Muscle of leg (tissue), 11 donors: ENCODE results near the gene SLC25A46. TPM values are rescaled to one million over a fixed set of nuclear protein-coding genes. Genes with fewer than 3 reads are reported as not detected.
A peak's percentile ranks its signal among the peaks of the same experiment; 100 is the strongest.
"Not testable (repeated sequence)": the region's sequence is repeated elsewhere in the genome, so short reads cannot be mapped to it uniquely, and the experiment has no call there.

Experiments used
- DNase-seq: peaks from one replicate; pipeline ENCODE4 v3.0.0; 2013
- H3K27ac ChIP-seq: one replicate; pipeline ENCODE4 v1.5.1; 2013; ENCODE audit warnings: mild to moderate bottlenecking, low read length, control low read depth
- H3K27me3 ChIP-seq: one replicate; pipeline ENCODE4 v1.6.1; 2013; ENCODE audit warnings: low read length; ENCODE audit not compliant: control insufficient read depth, insufficient read depth
- H3K36me3 ChIP-seq: one replicate; pipeline ENCODE4 v1.6.1; 2013; ENCODE audit warnings: low read length; ENCODE audit not compliant: control insufficient read depth, insufficient read depth
- H3K4me1 ChIP-seq: one replicate; pipeline ENCODE4 v1.6.1; 2013; ENCODE audit warnings: low read length; ENCODE audit not compliant: control insufficient read depth, insufficient read depth
- H3K4me3 ChIP-seq: one replicate; pipeline ENCODE4 v1.5.1; 2013; ENCODE audit warnings: low read length, control low read depth
- H3K9me3 ChIP-seq: replicated peaks from 2 replicates; pipeline ENCODE4 v1.6.1; 2013; ENCODE audit warnings: low read depth, low read length; ENCODE audit not compliant: control insufficient read depth
- WGBS: methylation state at CpG from one replicate; pipeline ENCODE4 v1.1.5; 2013; ENCODE audit warnings: missing lambda C conversion rate; ENCODE audit not compliant: insufficient coverage; 5-methylcytosine and 5-hydroxymethylcytosine counted together
- polyA plus RNA-seq, 8 donors: library from polyadenylated mRNA; unstranded; fragments of 120-200 nt; gene quantifications; one replicate each; pipeline versions ENCODE4 v1.2.1 to v1.2.3, GENCODE V29; 2013; ENCODE audit warnings: inconsistent platforms in 1 of 8, low replicate concordance in 1 of 8; ENCODE audit not compliant: insufficient read length in 8 of 8, insufficient read depth in 1 of 8
- total RNA-seq: library from RNA; stranded (reverse); fragments of 120-200 nt; gene quantifications from one replicate; pipeline ENCODE4 v1.2.4, GENCODE V29; 2013

SLC25A46 gene
- total and polyA plus RNA-seq, 9 donors, result 23.5 to 40.2 (median 33.9) TPM

- Histone ChIP-seq H3K36me3 (no peaks in the 10 kb centered on the region), H3K4me1 (no peaks in the 10 kb centered on the region), H3K9me3 (no peaks in the 10 kb centered on the region), H3K27me3 (no peaks in the 10 kb centered on the region), H3K4me3 (no peak overlapping the region), H3K27ac (no peak overlapping the region)
- no CpG with 5 or more reads among the region's 5 CpGs for WGBS
- DNase-seq, result no peak
Observed at GRCh38 chr5:110716247-110717245, 22.3 kb upstream of the SLC25A46 start.

GRCh38 chr5:110718311-110718710 is 20.5 kb upstream of the SLC25A46 start:
- Histone ChIP-seq H3K9me3 (no peaks in the 10 kb centered on the region), H3K4me3 (no peak overlapping the region), H3K27ac (no peak overlapping the region), H3K4me1 (no peaks in the 10 kb centered on the region), H3K36me3 (no peaks in the 10 kb centered on the region), H3K27me3 (no peaks in the 10 kb centered on the region)
- no CpG with 5 or more reads among the region's 2 CpGs for WGBS
- DNase-seq, result no peak

GRCh38 chr5:110726249-110727024 is 12.4 kb upstream of the SLC25A46 start, which contains the start of gene TMEM232:
Gene TMEM232 (minus strand): TSS chr5:110726671. CDS start chr5:110667352, 59,319 bp downstream.
- no peaks in the 10 kb centered on the region for H3K9me3 ChIP-seq
- H3K4me1 ChIP-seq, result no peaks in the 10 kb centered on the region
- H3K27ac ChIP-seq, result no peak within 1 kb of the TSS
- H3K27me3 ChIP-seq, result no peaks in the 10 kb centered on the region
- H3K4me3 ChIP-seq, result peak within 1 kb of the TSS; percentile 28
- peak; percentile 73 for DNase-seq
- H3K36me3 ChIP-seq, result no peaks in the 10 kb centered on the region
- WGBS, result 60% methylated on average over 3 of the region's 17 CpGs

- H3K4me1 ChIP-seq, result no peaks in the 10 kb centered on the region
- DNase-seq, result no peak
- H3K36me3 ChIP-seq, result no peaks in the 10 kb centered on the region
- H3K27ac ChIP-seq, result no peak overlapping the region
- H3K4me3 ChIP-seq, result peak overlapping the region; percentile 28
- WGBS, result no CpG with 5 or more reads among the region's 5 CpGs
- H3K27me3 ChIP-seq, result no peaks in the 10 kb centered on the region
- no peaks in the 10 kb centered on the region for H3K9me3 ChIP-seq
Observed at GRCh38 chr5:110727025-110727314, 11.8 kb upstream of the SLC25A46 start.

GRCh38 chr5:110731499-110731898 is 7.3 kb upstream of the SLC25A46 start:
- 90% methylated on average over 1 of the region's 2 CpGs for WGBS
- not testable (repeated sequence) for H3K4me1 ChIP-seq

GRCh38 chr5:110734101-110734500 is 4.7 kb upstream of the SLC25A46 start:
- no peaks in the 10 kb centered on the region for H3K27me3 ChIP-seq
- DNase-seq, result no peak
- no peaks in the 10 kb centered on the region for H3K4me1 ChIP-seq
- H3K9me3 ChIP-seq, result no peaks in the 10 kb centered on the region
- WGBS, result no CpG with 5 or more reads among the region's 2 CpGs
- no peak overlapping the region for H3K4me3 ChIP-seq
- no peak overlapping the region for H3K27ac ChIP-seq
- H3K36me3 ChIP-seq, result no peaks in the 10 kb centered on the region

More at GRCh38 chr5:110731499-110731898, 7.3 kb upstream of the SLC25A46 start:
- H3K9me3 ChIP-seq, H3K27me3 ChIP-seq, DNase-seq, H3K36me3 ChIP-seq, H3K27ac ChIP-seq, H3K4me3 ChIP-seq: not testable (repeated sequence)

- no peak for DNase-seq
- no CpG with 5 or more reads among the region's 1 CpG for WGBS
- Histone ChIP-seq H3K4me1 (no peaks in the 10 kb centered on the region), H3K4me3 (no peak overlapping the region), H3K27ac (no peak overlapping the region), H3K9me3 (no peaks in the 10 kb centered on the region), H3K27me3 (no peaks in the 10 kb centered on the region), H3K36me3 (no peaks in the 10 kb centered on the region)
Observed at GRCh38 chr5:110735556-110735955, 3.3 kb upstream of the SLC25A46 start.

- WGBS, result 75% methylated on average over 3 of the region's 3 CpGs
- H3K4me1 ChIP-seq, result no peaks in the 10 kb centered on the region
- H3K4me3 ChIP-seq, result no peak overlapping the region
- no peaks in the 10 kb centered on the region for H3K27me3 ChIP-seq
- no peaks in the 10 kb centered on the region for H3K9me3 ChIP-seq
- no peaks in the 10 kb centered on the region for H3K36me3 ChIP-seq
- DNase-seq, result no peak
- H3K27ac ChIP-seq, result no peak overlapping the region
Observed at GRCh38 chr5:110736753-110737152, 2.1 kb upstream of the SLC25A46 start.

- Histone ChIP-seq H3K36me3 (no peaks in the 10 kb centered on the region), H3K4me1 (no peaks in the 10 kb centered on the region), H3K27me3 (no peaks in the 10 kb centered on the region), H3K27ac (peak overlapping the region; percentile 94), H3K4me3 (peak overlapping the region; percentile 96), H3K9me3 (no peaks in the 10 kb centered on the region)
- no peak for DNase-seq
- WGBS, result 0% methylated on average over 9 of the region's 14 CpGs
Observed at GRCh38 chr5:110738503-110738811, 350 bp upstream of the SLC25A46 start.
